Fibroblast of lung (primary cell): ENCODE results near the gene PCDHA2. TPM values are rescaled to one million over a fixed set of nuclear protein-coding genes. Genes with fewer than 3 reads are reported as not detected.
"Not testable (repeated sequence)": the region's sequence is repeated elsewhere in the genome, so short reads cannot be mapped to it uniquely, and the experiment has no call there.

Experiments
- DNase-seq, 2 donors: peaks; one replicate each; pipeline versions ENCODE4 v3.0.0 to v3.0.0-alpha.2; 2010; ENCODE audit warnings: low read depth in 2 of 2
- H2AFZ ChIP-seq: 2 replicates; pipeline ENCODE4 v1.5.1; 2012; ENCODE audit warnings: low read length, control low read depth, inconsistent platforms
- H3K27ac ChIP-seq: 2 replicates; pipeline ENCODE4 v1.5.1; 2011; ENCODE audit warnings: low read length, control low read depth; ENCODE audit not compliant: insufficient read depth
- H3K27me3 ChIP-seq: 2 replicates; pipeline ENCODE4 v1.5.1; 2011; ENCODE audit warnings: mild to moderate bottlenecking, low read length; ENCODE audit not compliant: control insufficient read depth, insufficient read depth
- H3K36me3 ChIP-seq: 2 replicates; pipeline ENCODE4 v1.5.1; 2011; ENCODE audit warnings: low read length; ENCODE audit not compliant: control insufficient read depth, insufficient read depth
- H3K4me1 ChIP-seq: 2 replicates; pipeline ENCODE4 v1.5.1; 2011; ENCODE audit warnings: low read length; ENCODE audit not compliant: control insufficient read depth, insufficient read depth; ENCODE audit errors: extremely low read depth
- H3K4me2 ChIP-seq: 2 replicates; pipeline ENCODE4 v1.5.1; 2011; ENCODE audit warnings: low read length, control low read depth; ENCODE audit not compliant: insufficient read depth; ENCODE audit errors: extremely low read depth
- H3K4me3 ChIP-seq, 4 experiments: fragments of 200-600 bp in 1 of 4; sonication (generic) in 1 of 4; replicated peaks in 1 of 4; 2 replicates each; pipeline ENCODE4 v1.5.1; 2011 to 2016; ENCODE audit warnings: low read length in 4 of 4, low read depth in 3 of 4, mild to moderate bottlenecking in 3 of 4, control low read depth in 2 of 4, inconsistent platforms in 1 of 4, mixed read lengths in 1 of 4; ENCODE audit not compliant: insufficient read depth in 1 of 4; ENCODE audit errors: control extremely low read depth in 1 of 4
- H3K79me2 ChIP-seq: 2 replicates; pipeline ENCODE4 v1.5.1; 2012; ENCODE audit warnings: mild to moderate bottlenecking, low read length, inconsistent platforms; ENCODE audit not compliant: control insufficient read depth, insufficient read depth
- H3K9ac ChIP-seq: 2 replicates; pipeline ENCODE4 v1.5.1; 2011; ENCODE audit warnings: mild to moderate bottlenecking, low read length, control low read depth; ENCODE audit not compliant: insufficient read depth
- H3K9me3 ChIP-seq: 2 replicates; pipeline ENCODE4 v1.5.1; 2012; ENCODE audit warnings: low read depth, low read length; ENCODE audit not compliant: control insufficient read depth, insufficient read depth
- H4K20me1 ChIP-seq: 2 replicates; pipeline ENCODE4 v1.5.1; 2011; ENCODE audit warnings: low read length; ENCODE audit not compliant: control insufficient read depth, insufficient read depth; ENCODE audit errors: extremely low read depth
- CTCF ChIP-seq, 2 donors: IDR thresholded peaks in 1 of 2; conservative IDR thresholded peaks in 1 of 2; 1 replicate in 1 of 2; 2 replicates in 1 of 2; pipeline ENCODE4 v1.5.1; 2011 to 2012; ENCODE audit warnings: low read length in 2 of 2, control low read depth in 1 of 2, inconsistent platforms in 1 of 2, low read depth in 1 of 2, mild to moderate bottlenecking in 1 of 2
- EZH2 ChIP-seq: IDR thresholded peaks from 2 replicates; pipeline ENCODE4 v1.5.1; 2012; ENCODE audit warnings: low read length, control low read depth, mild to moderate bottlenecking; ENCODE audit errors: missing control alignments
- polyA plus RNA-seq, 2 donors: library from polyadenylated mRNA; depleted of rRNA in 1 of 2; stranded (reverse) in 1 of 2; unstranded in 1 of 2; fragments of >200 nt; gene quantifications; 2 replicates each; pipeline ENCODE4 v1.2.1, GENCODE V29; 2011 to 2012; ENCODE audit warnings: missing spikeins in 1 of 2
- total RNA-seq: library from RNA; depleted of rRNA; stranded (reverse); fragments of >200 nt; gene quantifications from 2 replicates; pipeline ENCODE4 v1.2.1, GENCODE V29; 2014

Gene PCDHA2
- total and polyA plus RNA-seq, 2 donors (not counting 1 experiment from before 2014, with no cell fraction given), result 0.10 to 0.33 TPM

GRCh38 chr5:140823475-140823874 is 28.8 kb downstream of the PCDHA2 start:
- Histone ChIP-seq H2AFZ (no peak overlapping the region), H4K20me1 (no peaks in the 10 kb centered on the region), H3K4me3 (no peak overlapping the region), H3K9ac (no peak overlapping the region), H3K36me3 (no peaks in the 10 kb centered on the region), H3K27ac (no peak overlapping the region), H3K9me3 (no peaks in the 10 kb centered on the region), H3K27me3 (no peaks in the 10 kb centered on the region), H3K4me1 (no peaks in the 10 kb centered on the region), H3K4me2 (no peak overlapping the region), H3K79me2 (no peaks in the 10 kb centered on the region)
- no peak for DNase-seq
- TF ChIP-seq CTCF (conservative IDR thresholded peaks at IDR 0.05 in 1 of 2, IDR thresholded peaks at IDR 0.05 in 1 of 2; ENCODE audit: low read depth in 1 of 2, low read length in 2 of 2) (no peak), EZH2 (no peak)

GRCh38 chr5:140827704-140828361 is 33.2 kb downstream of the PCDHA2 start, which contains the start of gene PCDHA6:
PCDHA6 (plus strand) TSS chr5:140827960; CDS start chr5:140828092, 132 bp downstream.
- no peaks in the 10 kb centered on the region for H3K9me3 ChIP-seq
- H3K79me2 ChIP-seq, result no peaks in the 10 kb centered on the region
- H2AFZ ChIP-seq, result no peak within 1 kb of the TSS
- no peaks in the 10 kb centered on the region for H3K4me1 ChIP-seq
- H3K27me3 ChIP-seq, result no peaks in the 10 kb centered on the region
- no peaks in the 10 kb centered on the region for H4K20me1 ChIP-seq
- H3K4me2 ChIP-seq, result no peak within 1 kb of the TSS
- peak within 1 kb of the TSS in 1 of 4 experiments; percentile 38 for H3K4me3 ChIP-seq
- DNase-seq, result no peak
- TF ChIP-seq CTCF (conservative IDR thresholded peaks at IDR 0.05 in 1 of 2, IDR thresholded peaks at IDR 0.05 in 1 of 2; ENCODE audit: low read depth in 1 of 2, low read length in 2 of 2) (no peak), EZH2 (no peak)
- H3K9ac ChIP-seq, result no peak within 1 kb of the TSS
- H3K36me3 ChIP-seq, result no peaks in the 10 kb centered on the region
- H3K27ac ChIP-seq, result no peak within 1 kb of the TSS

- H3K4me1 ChIP-seq, result no peaks in the 10 kb centered on the region
- H3K4me3 ChIP-seq, result peak overlapping the region in 1 of 4 experiments; percentile 38
- no peak overlapping the region for H3K27ac ChIP-seq
- H3K4me2 ChIP-seq, result no peak overlapping the region
- H3K27me3 ChIP-seq, result no peaks in the 10 kb centered on the region
- no peak overlapping the region for H3K9ac ChIP-seq
- H3K79me2 ChIP-seq, result no peaks in the 10 kb centered on the region
- H3K36me3 ChIP-seq, result no peaks in the 10 kb centered on the region
- no peaks in the 10 kb centered on the region for H3K9me3 ChIP-seq
- TF ChIP-seq EZH2, result no peak
- TF ChIP-seq CTCF (conservative IDR thresholded peaks at IDR 0.05 in 1 of 2, IDR thresholded peaks at IDR 0.05 in 1 of 2; ENCODE audit: low read depth in 1 of 2, low read length in 2 of 2), result no peak
- H2AFZ ChIP-seq, result no peak overlapping the region
- no peak for DNase-seq
- H4K20me1 ChIP-seq, result no peaks in the 10 kb centered on the region
These were observed 33.7 kb downstream of the PCDHA2 start for GRCh38 chr5:140828362-140828737.

- not testable (repeated sequence) for H4K20me1 ChIP-seq, H3K9me3 ChIP-seq, H3K79me2 ChIP-seq, H3K27me3 ChIP-seq, H2AFZ ChIP-seq, H3K27ac ChIP-seq, H3K4me3 ChIP-seq, H3K36me3 ChIP-seq, H3K4me2 ChIP-seq, H3K4me1 ChIP-seq, DNase-seq, H3K9ac ChIP-seq
These were observed 35.2 kb downstream of the PCDHA2 start for GRCh38 chr5:140829511-140830501.
